SK-N-MC (cell line): ENCODE measurements around the gene CYP2D6.
"Not testable (repeated sequence)": the region's sequence is repeated elsewhere in the genome, so short reads cannot be mapped to it uniquely, and the experiment has no call there.

Experiments used
- EZH2 ChIP-seq: fragments of 200-600 bp; sonication (generic); IDR thresholded peaks from one replicate; pipeline ENCODE4 v1.6.1; 2017; ENCODE audit warnings: antibody characterized with exemption
- POLR2AphosphoS5 ChIP-seq: IDR thresholded peaks from 2 replicates; pipeline ENCODE4 v1.6.1; 2012; ENCODE audit warnings: mild to moderate bottlenecking, low read depth, low read length, borderline replicate concordance

DNA sequence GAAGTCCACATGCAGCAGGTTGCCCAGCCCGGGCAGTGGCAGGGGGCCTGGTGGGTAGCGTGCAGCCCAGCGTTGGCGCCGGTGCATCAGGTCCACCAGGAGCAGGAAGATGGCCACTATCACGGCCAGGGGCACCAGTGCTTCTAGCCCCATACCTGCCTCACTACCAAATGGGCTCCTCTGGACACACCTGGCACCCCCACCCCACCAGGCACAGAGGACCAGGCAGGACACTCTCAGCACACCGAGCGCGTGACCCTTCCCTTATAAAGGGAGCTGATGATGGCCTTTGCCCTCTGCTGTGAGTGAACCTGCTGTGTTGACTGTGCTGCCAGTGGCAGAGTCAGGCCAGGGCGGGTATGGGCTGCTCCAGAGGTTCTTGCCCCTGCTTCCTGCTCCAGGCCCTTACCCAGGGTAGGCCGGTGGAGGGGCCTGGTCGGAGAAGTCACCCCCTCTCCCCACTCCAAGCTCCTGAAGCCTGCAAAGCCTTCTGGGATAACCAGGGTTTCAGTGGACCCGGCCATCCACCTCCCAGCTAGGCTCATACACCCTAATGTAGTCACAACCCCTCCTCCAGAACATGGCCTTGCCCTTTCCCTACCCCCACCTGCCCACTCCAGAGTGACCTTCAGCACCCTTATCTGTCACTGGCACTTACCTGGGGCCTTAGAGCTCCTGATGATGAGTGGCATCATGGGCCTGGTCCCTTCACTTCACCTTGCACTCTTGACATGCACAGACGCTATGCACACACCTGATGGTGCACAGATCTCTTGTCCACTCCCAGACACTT, at the start of gene CYP2D6:
- TF ChIP-seq EZH2, POLR2AphosphoS5: not testable (repeated sequence)
